Measurements from ENCODE around the gene MID2.

MID2 gene

GRCh38 chrX:107834275-107835201, 8.9 kb downstream of the MID2 start:
- no peaks in the 10 kb centered on the region for H3K36me3 ChIP-seq (ENCODE audit: insufficient read depth, low read length)
- no peaks in the 10 kb centered on the region for H3K27me3 ChIP-seq (ENCODE audit: insufficient read depth, low read length, poor library complexity, severe bottlenecking)
- H2AFZ ChIP-seq (ENCODE audit: low read length): no peak overlapping the region
- TF ChIP-seq CTCF (conservative IDR thresholded peaks at IDR 0.05; ENCODE audit: low read length) (no peak), EZH2phosphoT487 (IDR thresholded peaks at IDR 0.05; ENCODE audit: borderline replicate concordance) (no peak)
- H4K20me1 ChIP-seq (ENCODE audit: insufficient read depth, low read length, poor library complexity, severe bottlenecking): no peaks in the 10 kb centered on the region
- no peak overlapping the region for H3K9ac ChIP-seq (ENCODE audit: low read depth, low read length, poor library complexity, severe bottlenecking)
- H3F3A ChIP-seq (ENCODE audit: low read depth): no peaks in the 10 kb centered on the region
- no peaks in the 10 kb centered on the region for H3K9me2 ChIP-seq (replicated peaks; ENCODE audit: low read depth, low read length)
- no peak overlapping the region for H3K4me2 ChIP-seq (ENCODE audit: low read depth, low read length, poor library complexity, severe bottlenecking)
- no peaks in the 10 kb centered on the region for H3K9me3 ChIP-seq (ENCODE audit: insufficient read depth, low read depth, low read length)
- H3K79me2 ChIP-seq (ENCODE audit: insufficient read depth, low read length): no peaks in the 10 kb centered on the region
- H3K4me1 ChIP-seq (ENCODE audit: insufficient read depth, low read length, poor library complexity, severe bottlenecking): no peaks in the 10 kb centered on the region
- H3K4me3 ChIP-seq (ENCODE audit: low read length, poor library complexity, severe bottlenecking): no peak overlapping the region

GRCh38 chrX:107836958-107837357, 11.3 kb downstream of the MID2 start:
- TF ChIP-seq EZH2phosphoT487 (IDR thresholded peaks at IDR 0.05; ENCODE audit: borderline replicate concordance) (no peak), CTCF (conservative IDR thresholded peaks at IDR 0.05; ENCODE audit: low read length) (no peak)
- H3K27me3 ChIP-seq (ENCODE audit: insufficient read depth, low read length, poor library complexity, severe bottlenecking): no peaks in the 10 kb centered on the region

GRCh38 chrX:107840971-107841370, 15.3 kb downstream of the MID2 start:
- H3K27me3 ChIP-seq (ENCODE audit: insufficient read depth, low read length, poor library complexity, severe bottlenecking): no peaks in the 10 kb centered on the region
- no peak overlapping the region for H2AFZ ChIP-seq (ENCODE audit: low read length)
- TF ChIP-seq CTCF (conservative IDR thresholded peaks at IDR 0.05; ENCODE audit: low read length): no peak
- no peak for TF ChIP-seq EZH2phosphoT487 (IDR thresholded peaks at IDR 0.05; ENCODE audit: borderline replicate concordance)
- H3F3A ChIP-seq (ENCODE audit: low read depth): no peaks in the 10 kb centered on the region
- H3K9me3 ChIP-seq (ENCODE audit: insufficient read depth, low read depth, low read length): no peaks in the 10 kb centered on the region
- H3K4me3 ChIP-seq (ENCODE audit: low read length, poor library complexity, severe bottlenecking): no peak overlapping the region
- no peaks in the 10 kb centered on the region for H3K79me2 ChIP-seq (ENCODE audit: insufficient read depth, low read length)
- no peaks in the 10 kb centered on the region for H3K9me2 ChIP-seq (replicated peaks; ENCODE audit: low read depth, low read length)
- H4K20me1 ChIP-seq (ENCODE audit: insufficient read depth, low read length, poor library complexity, severe bottlenecking): no peaks in the 10 kb centered on the region
- H3K36me3 ChIP-seq (ENCODE audit: insufficient read depth, low read length): peaks cover 5% of the 10 kb centered on the region; the same call in 1 of the 2 replicates
- no peak overlapping the region for H3K4me2 ChIP-seq (ENCODE audit: low read depth, low read length, poor library complexity, severe bottlenecking)
- H3K9ac ChIP-seq (ENCODE audit: low read depth, low read length, poor library complexity, severe bottlenecking): no peak overlapping the region
- no peaks in the 10 kb centered on the region for H3K4me1 ChIP-seq (ENCODE audit: insufficient read depth, low read length, poor library complexity, severe bottlenecking)

More at GRCh38 chrX:107836958-107837357, 11.3 kb downstream of the MID2 start:
- H3K9ac ChIP-seq (ENCODE audit: low read depth, low read length, poor library complexity, severe bottlenecking): no peak overlapping the region
- no peak overlapping the region for H2AFZ ChIP-seq (ENCODE audit: low read length)
- peaks cover 5% of the 10 kb centered on the region; the same call in 1 of the 2 replicates for H3K36me3 ChIP-seq (ENCODE audit: insufficient read depth, low read length)
- H3K4me1 ChIP-seq (ENCODE audit: insufficient read depth, low read length, poor library complexity, severe bottlenecking): no peaks in the 10 kb centered on the region
- H3K9me2 ChIP-seq (replicated peaks; ENCODE audit: low read depth, low read length): no peaks in the 10 kb centered on the region
- no peaks in the 10 kb centered on the region for H3K9me3 ChIP-seq (ENCODE audit: insufficient read depth, low read depth, low read length)
- no peak overlapping the region for H3K4me2 ChIP-seq (ENCODE audit: low read depth, low read length, poor library complexity, severe bottlenecking)
- no peak overlapping the region for H3K4me3 ChIP-seq (ENCODE audit: low read length, poor library complexity, severe bottlenecking)
- no peaks in the 10 kb centered on the region for H4K20me1 ChIP-seq (ENCODE audit: insufficient read depth, low read length, poor library complexity, severe bottlenecking)
- no peaks in the 10 kb centered on the region for H3F3A ChIP-seq (ENCODE audit: low read depth)
- no peaks in the 10 kb centered on the region for H3K79me2 ChIP-seq (ENCODE audit: insufficient read depth, low read length)
